SK-N-MC (cell line): ENCODE data around the gene CNTNAP4.

Experiments used
- EZH2 ChIP-seq: fragments of 200-600 bp; sonication (generic); IDR thresholded peaks from one replicate; pipeline ENCODE4 v1.6.1; 2017; ENCODE audit warnings: antibody characterized with exemption
- POLR2AphosphoS5 ChIP-seq: IDR thresholded peaks from 2 replicates; pipeline ENCODE4 v1.6.1; 2012; ENCODE audit warnings: mild to moderate bottlenecking, low read depth, low read length, borderline replicate concordance

DNA sequence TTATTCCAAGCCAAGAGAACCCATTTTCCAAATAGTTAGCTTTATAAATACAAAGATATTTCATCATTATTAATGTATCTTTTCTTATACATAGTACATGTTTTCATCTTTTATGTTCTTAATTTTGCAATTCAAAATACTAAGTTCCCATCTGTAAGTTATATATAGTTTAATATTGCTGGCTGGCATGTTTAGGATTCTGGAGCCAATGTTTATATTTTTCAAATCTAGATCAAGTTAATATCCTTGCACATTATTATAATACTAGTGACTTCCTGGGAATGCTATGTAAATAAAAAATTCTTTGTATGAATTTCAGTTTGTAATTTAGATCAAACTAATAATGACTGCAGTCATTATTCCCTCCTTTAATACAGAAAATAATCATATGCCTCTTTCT is 189.7 kb downstream of the CNTNAP4 start:
- TF ChIP-seq EZH2 = no peak
- TF ChIP-seq POLR2AphosphoS5 = no peak
